GM23338 (cell line): Measurements from ENCODE around the gene THUMPD2. TPM values are rescaled to one million over a fixed set of nuclear protein-coding genes. Genes with fewer than 3 reads are reported as not detected.

Experiments used
- ATAC-seq: fragments of 200-7000 bp; cut with Tn5 transposase; 3 replicates; pipeline ENCODE4 v1.9.1; 2020
- DNase-seq: peaks from one replicate; pipeline ENCODE4 v3.0.0-alpha.2; 2015; ENCODE audit warnings: low spot score
- H2AFZ ChIP-seq: fragments of 200-600 bp; sonication (generic); 2 replicates; pipeline ENCODE4 v1.8.0; 2016; ENCODE audit warnings: antibody characterized with exemption, mild to moderate bottlenecking, moderate library complexity
- H3F3A ChIP-seq: fragments of 200-600 bp; sonication (generic); replicated peaks from 2 replicates; pipeline ENCODE4 v1.8.0; 2017; ENCODE audit warnings: antibody characterized with exemption, mixed run types, low read depth
- H3K27ac ChIP-seq: fragments of 200-600 bp; sonication (generic); 2 replicates; pipeline ENCODE4 v1.6.1; 2016; ENCODE audit warnings: low read depth
- H3K27me3 ChIP-seq: fragments of 200-600 bp; sonication (generic); 2 replicates; pipeline ENCODE4 v1.8.0; 2016; ENCODE audit warnings: mild to moderate bottlenecking, mixed run types, moderate library complexity; ENCODE audit not compliant: insufficient read depth
- H3K36me3 ChIP-seq: fragments of 200-600 bp; sonication (generic); 2 replicates; pipeline ENCODE4 v1.8.0; 2016; ENCODE audit warnings: mild to moderate bottlenecking; ENCODE audit not compliant: insufficient read depth
- H3K4me1 ChIP-seq: fragments of 200-600 bp; sonication (generic); 2 replicates; pipeline ENCODE4 v1.8.0; 2016; ENCODE audit warnings: mild to moderate bottlenecking, moderate library complexity; ENCODE audit not compliant: insufficient read depth
- H3K4me2 ChIP-seq: fragments of 200-600 bp; sonication (generic); 2 replicates; pipeline ENCODE4 v1.7.1; 2017; ENCODE audit warnings: mixed run types
- H3K4me3 ChIP-seq: fragments of 200-600 bp; sonication (generic); 2 replicates; pipeline ENCODE4 v1.6.1; 2016; ENCODE audit warnings: mixed run types
- H3K79me2 ChIP-seq: fragments of 200-600 bp; sonication (generic); replicated peaks from 2 replicates; pipeline ENCODE4 v1.8.0; 2017; ENCODE audit warnings: mild to moderate bottlenecking; ENCODE audit not compliant: insufficient read depth
- H3K9me2 ChIP-seq: fragments of 200-600 bp; sonication (generic); 2 replicates; pipeline ENCODE4 v1.8.0; 2017; ENCODE audit not compliant: insufficient read depth
- H4K20me1 ChIP-seq: fragments of 200-600 bp; sonication (generic); replicated peaks from 2 replicates; pipeline ENCODE4 v1.8.0; 2017; ENCODE audit warnings: mild to moderate bottlenecking; ENCODE audit not compliant: insufficient read depth
- H3K27ac Mint-ChIP-seq: 2 replicates; pipeline ENCODE4 v1.8.0; 2020; ENCODE audit warnings: inconsistent platforms, mild to moderate bottlenecking, moderate library complexity, mixed read lengths
- H3K27me3 Mint-ChIP-seq: 3 replicates; pipeline ENCODE4 v1.8.0; 2022; ENCODE audit warnings: low read depth, mild to moderate bottlenecking, moderate library complexity, mixed read lengths, inconsistent platforms; ENCODE audit not compliant: insufficient read depth, poor library complexity
- H3K36me3 Mint-ChIP-seq: 3 replicates; pipeline ENCODE4 v1.8.0; 2021; ENCODE audit warnings: low read depth, mild to moderate bottlenecking, inconsistent platforms, moderate library complexity, mixed read lengths
- H3K4me1 Mint-ChIP-seq: 3 replicates; pipeline ENCODE4 v1.8.0; 2020; ENCODE audit warnings: mild to moderate bottlenecking, inconsistent platforms, mixed read lengths
- H3K4me3 Mint-ChIP-seq: 3 replicates; pipeline ENCODE4 v1.8.0; 2021; ENCODE audit warnings: moderate library complexity, mild to moderate bottlenecking, inconsistent platforms, mixed read lengths
- H3K9me3 Mint-ChIP-seq: 3 replicates; pipeline ENCODE4 v1.8.0; 2020; ENCODE audit warnings: moderate library complexity, mild to moderate bottlenecking, inconsistent platforms, mixed read lengths
- CREB1 ChIP-seq: fragments of 250-450 bp; sonication (Bioruptor Pico); IDR thresholded peaks from 2 replicates; pipeline ENCODE4 v1.5.0; 2020; ENCODE audit warnings: low read depth, mild to moderate bottlenecking, moderate library complexity
- EZH2 ChIP-seq: fragments of 200-600 bp; sonication (generic); IDR thresholded peaks from one replicate; pipeline ENCODE4 v1.8.0; 2017; ENCODE audit warnings: antibody characterized with exemption, mild to moderate bottlenecking, low read depth; ENCODE audit not compliant: unreplicated experiment
- EZH2phosphoT487 ChIP-seq: fragments of 200-600 bp; sonication (generic); IDR thresholded peaks from one replicate; pipeline ENCODE4 v1.8.1; 2018; ENCODE audit warnings: antibody characterized with exemption; ENCODE audit not compliant: unreplicated experiment
- NANOG ChIP-seq: IDR thresholded peaks from 2 replicates; pipeline ENCODE4 v1.6.1; 2016; ENCODE audit warnings: antibody characterized with exemption, borderline replicate concordance
- REST ChIP-seq: IDR thresholded peaks from one replicate; pipeline ENCODE4 v1.6.1; 2018; ENCODE audit warnings: antibody characterized with exemption; ENCODE audit not compliant: unreplicated experiment
- STAT1 ChIP-seq: IDR thresholded peaks from one replicate; pipeline ENCODE4 v1.6.1; 2016; ENCODE audit warnings: antibody characterized with exemption; ENCODE audit not compliant: unreplicated experiment
- ZNF114 ChIP-seq: fragments of 250-450 bp; sonication (Bioruptor Pico); IDR thresholded peaks from 2 replicates; pipeline ENCODE4 v1.5.0; 2020; ENCODE audit warnings: mild to moderate bottlenecking, moderate library complexity
- ZNF331 ChIP-seq: fragments of 250-450 bp; sonication (Bioruptor Pico); IDR thresholded peaks from 2 replicates; pipeline ENCODE4 v1.5.0; 2020; ENCODE audit warnings: low read depth, mild to moderate bottlenecking, moderate library complexity
- polyA plus RNA-seq: library from polyadenylated mRNA; unstranded; fragments of >200 nt; fragmentation: Nextera tagmentation; extraction: Ambion mirVana; gene quantifications from 2 replicates; pipeline ENCODE4 v1.2.1, GENCODE V29; 2016
- total RNA-seq: library from RNA; depleted of rRNA; stranded (reverse); fragments of >200 nt; shearing (Covaris generic); gene quantifications from 2 replicates; pipeline ENCODE4 v1.2.3, GENCODE V29; 2014
- TF ChIP-seq, protein P1 (sequence below), 2 experiments: fragments of 200-600 bp in 1 of 2; sonication (generic) in 1 of 2; conservative IDR thresholded peaks; 2 replicates each; pipeline versions ENCODE4 v1.5.1 to v1.6.1; 2016 to 2017; ENCODE audit warnings: antibody characterized with exemption in 2 of 2, low read depth in 2 of 2, mild to moderate bottlenecking in 2 of 2, moderate library complexity in 1 of 2
- TF ChIP-seq, protein P2 (sequence below): IDR thresholded peaks from 2 replicates; pipeline ENCODE4 v1.6.1; 2016; ENCODE audit warnings: antibody characterized with exemption

Gene THUMPD2
- total and polyA plus RNA-seq, 2 experiments from 2014 or later, result 19.5 to 25.1 TPM

DNA sequence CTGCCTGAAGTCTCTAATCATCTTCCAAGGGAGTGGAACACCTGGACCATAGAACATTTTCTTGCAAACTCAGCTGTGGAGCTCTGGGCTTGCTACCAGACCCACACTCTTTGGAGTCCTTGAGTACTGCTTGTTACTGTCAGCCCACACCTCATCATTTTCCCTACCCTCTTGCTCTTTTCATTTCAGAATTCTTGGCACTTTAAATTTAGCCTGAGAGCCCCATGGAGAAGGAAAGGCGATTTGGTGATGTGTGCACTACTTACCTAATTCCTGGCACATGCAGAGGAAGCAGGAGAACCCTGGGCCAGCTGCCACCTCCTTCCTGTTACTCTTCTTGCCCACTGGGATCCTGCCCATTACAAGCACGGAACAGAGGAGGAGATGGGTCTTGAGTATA lies 81.6 kb downstream of the THUMPD2 start:
- Histone ChIP-seq H3K36me3 (peaks cover 6% of the 10 kb centered on the region; the same call in 1 of the 2 replicates), H3K27ac (no peak overlapping the region), H4K20me1 (no peaks in the 10 kb centered on the region), H3F3A (no peaks in the 10 kb centered on the region), H3K4me3 (no peak overlapping the region), H3K79me2 (0 out of 2 replicates have a peak, but pooled peaks cover 5% of the 10 kb centered on the region), H3K4me1 (no peaks in the 10 kb centered on the region), H2AFZ (no peak overlapping the region), H3K27me3 (no peaks in the 10 kb centered on the region), H3K9me2 (no peaks in the 10 kb centered on the region), H3K4me2 (no peak overlapping the region)
- no peaks in the 10 kb centered on the region; the same call in 1 of the 3 replicates for H3K4me1 Mint-ChIP-seq
- no peak overlapping the region; the same call in 1 of the 2 replicates for H3K27ac Mint-ChIP-seq
- H3K27me3 Mint-ChIP-seq, result no peaks in the 10 kb centered on the region
- DNase-seq, result no peak
- no peak overlapping the region for H3K4me3 Mint-ChIP-seq
- peaks cover 19% of the 10 kb centered on the region for H3K9me3 Mint-ChIP-seq
- no peak for ATAC-seq
- peaks cover 21% of the 10 kb centered on the region; the same call in 2 of the 3 replicates for H3K36me3 Mint-ChIP-seq
- TF ChIP-seq EZH2phosphoT487 (no peak), REST (no peak), EZH2 (no peak)

DNA sequence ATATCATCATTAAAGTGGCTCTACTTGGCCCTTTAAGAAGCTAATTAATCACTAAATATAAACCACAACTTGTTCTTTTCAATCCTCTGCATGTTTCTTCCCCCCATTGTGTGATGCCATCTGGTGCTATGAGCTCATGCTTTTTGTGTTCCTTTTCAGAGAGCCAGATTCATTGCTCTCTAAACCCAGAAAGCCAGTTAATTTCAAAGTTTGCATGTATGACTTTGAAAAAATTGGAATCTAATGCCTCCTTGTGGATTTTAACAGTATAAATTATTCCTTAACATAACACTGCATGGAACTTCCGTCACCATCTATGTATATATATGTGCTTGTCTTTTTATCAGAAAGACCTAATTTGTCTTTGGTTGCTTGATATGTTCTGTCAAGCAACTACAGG lies 82.2 kb downstream of the THUMPD2 start:
- H2AFZ ChIP-seq, result no peak overlapping the region
- H3K36me3 ChIP-seq, result peaks cover 6% of the 10 kb centered on the region; the same call in 1 of the 2 replicates
- Mint-ChIP-seq H3K36me3 (peaks cover 16% of the 10 kb centered on the region; the same call in 2 of the 3 replicates), H3K27ac (no peak overlapping the region), H3K4me3 (no peak overlapping the region), H3K4me1 (no peaks in the 10 kb centered on the region; the same call in 1 of the 3 replicates), H3K9me3 (peaks cover 13% of the 10 kb centered on the region), H3K27me3 (no peaks in the 10 kb centered on the region)
- H4K20me1 ChIP-seq, result no peaks in the 10 kb centered on the region
- ATAC-seq, result no peak
- H3K9me2 ChIP-seq, result no peaks in the 10 kb centered on the region
- H3K4me2 ChIP-seq, result no peak overlapping the region
- H3K79me2 ChIP-seq, result 0 out of 2 replicates have a peak, but pooled peaks cover 5% of the 10 kb centered on the region
- no peak overlapping the region for H3K27ac ChIP-seq
- H3K27me3 ChIP-seq, result no peaks in the 10 kb centered on the region
- no peak for DNase-seq
- no peak overlapping the region for H3K4me3 ChIP-seq
- H3K4me1 ChIP-seq, result no peaks in the 10 kb centered on the region
- H3F3A ChIP-seq, result no peaks in the 10 kb centered on the region
- TF ChIP-seq EZH2 (no peak), CREB1 (CRISPR knock-in tag) (no peak), ZNF331 (CRISPR knock-in tag) (no peak), ZNF114 (CRISPR knock-in tag) (no peak), STAT1 (no peak), NANOG (no peak), EZH2phosphoT487 (no peak), REST (no peak)
- TF ChIP-seq, protein P1, sequence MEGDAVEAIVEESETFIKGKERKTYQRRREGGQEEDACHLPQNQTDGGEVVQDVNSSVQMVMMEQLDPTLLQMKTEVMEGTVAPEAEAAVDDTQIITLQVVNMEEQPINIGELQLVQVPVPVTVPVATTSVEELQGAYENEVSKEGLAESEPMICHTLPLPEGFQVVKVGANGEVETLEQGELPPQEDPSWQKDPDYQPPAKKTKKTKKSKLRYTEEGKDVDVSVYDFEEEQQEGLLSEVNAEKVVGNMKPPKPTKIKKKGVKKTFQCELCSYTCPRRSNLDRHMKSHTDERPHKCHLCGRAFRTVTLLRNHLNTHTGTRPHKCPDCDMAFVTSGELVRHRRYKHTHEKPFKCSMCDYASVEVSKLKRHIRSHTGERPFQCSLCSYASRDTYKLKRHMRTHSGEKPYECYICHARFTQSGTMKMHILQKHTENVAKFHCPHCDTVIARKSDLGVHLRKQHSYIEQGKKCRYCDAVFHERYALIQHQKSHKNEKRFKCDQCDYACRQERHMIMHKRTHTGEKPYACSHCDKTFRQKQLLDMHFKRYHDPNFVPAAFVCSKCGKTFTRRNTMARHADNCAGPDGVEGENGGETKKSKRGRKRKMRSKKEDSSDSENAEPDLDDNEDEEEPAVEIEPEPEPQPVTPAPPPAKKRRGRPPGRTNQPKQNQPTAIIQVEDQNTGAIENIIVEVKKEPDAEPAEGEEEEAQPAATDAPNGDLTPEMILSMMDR (conservative IDR thresholded peaks at IDR 0.05; ENCODE audit: low read depth in 2 of 2), result no peak
- TF ChIP-seq, protein P2, sequence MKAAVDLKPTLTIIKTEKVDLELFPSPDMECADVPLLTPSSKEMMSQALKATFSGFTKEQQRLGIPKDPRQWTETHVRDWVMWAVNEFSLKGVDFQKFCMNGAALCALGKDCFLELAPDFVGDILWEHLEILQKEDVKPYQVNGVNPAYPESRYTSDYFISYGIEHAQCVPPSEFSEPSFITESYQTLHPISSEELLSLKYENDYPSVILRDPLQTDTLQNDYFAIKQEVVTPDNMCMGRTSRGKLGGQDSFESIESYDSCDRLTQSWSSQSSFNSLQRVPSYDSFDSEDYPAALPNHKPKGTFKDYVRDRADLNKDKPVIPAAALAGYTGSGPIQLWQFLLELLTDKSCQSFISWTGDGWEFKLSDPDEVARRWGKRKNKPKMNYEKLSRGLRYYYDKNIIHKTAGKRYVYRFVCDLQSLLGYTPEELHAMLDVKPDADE, result no peak
